H9 (cell line): Measurements from ENCODE around the gene ZNF423. TPM values are rescaled to one million over a fixed set of nuclear protein-coding genes. Genes with fewer than 3 reads are reported as not detected.

Source experiments
- DNase-seq: peaks from one replicate; pipeline ENCODE4 v3.0.0-alpha.2; 2017
- H2AFZ ChIP-seq: one replicate; pipeline ENCODE4 v1.6.1; 2013; ENCODE audit warnings: mild to moderate bottlenecking, low read length, control low read depth, moderate library complexity
- H2AK5ac ChIP-seq: 2 replicates; pipeline ENCODE4 v1.6.1; 2013; ENCODE audit warnings: low read length, control low read depth, mixed read lengths; ENCODE audit not compliant: insufficient read length
- H2BK120ac ChIP-seq: one replicate; pipeline ENCODE4 v1.6.1; 2013; ENCODE audit warnings: low read depth, mild to moderate bottlenecking, low read length, control low read depth, inconsistent platforms; ENCODE audit not compliant: poor library complexity, severe bottlenecking
- H2BK12ac ChIP-seq: 2 replicates; pipeline ENCODE4 v1.6.1; 2013; ENCODE audit warnings: low read length, control low read depth, mixed read lengths, low read depth; ENCODE audit not compliant: insufficient read length
- H2BK15ac ChIP-seq: 2 replicates; pipeline ENCODE4 v1.6.1; 2013; ENCODE audit warnings: low read depth, low read length, control low read depth
- H2BK20ac ChIP-seq: one replicate; pipeline ENCODE4 v1.6.1; 2013; ENCODE audit warnings: low read depth, mild to moderate bottlenecking, low read length, control low read depth, inconsistent platforms; ENCODE audit not compliant: poor library complexity, severe bottlenecking
- H2BK5ac ChIP-seq: 2 replicates; pipeline ENCODE4 v1.6.1; 2013; ENCODE audit warnings: low read length, control low read depth, mixed read lengths; ENCODE audit not compliant: insufficient read length
- H3K14ac ChIP-seq: 2 replicates; pipeline ENCODE4 v1.6.1; 2013; ENCODE audit warnings: low read length, control low read depth; ENCODE audit not compliant: insufficient read depth
- H3K18ac ChIP-seq: 2 replicates; pipeline ENCODE4 v1.6.1; 2013; ENCODE audit warnings: low read depth, mild to moderate bottlenecking, mixed read lengths, low read length, control low read depth; ENCODE audit not compliant: insufficient read length
- H3K23ac ChIP-seq: 2 replicates; pipeline ENCODE4 v1.6.1; 2013; ENCODE audit warnings: low read length, control low read depth, mixed read lengths, low read depth; ENCODE audit not compliant: insufficient read length
- H3K23me2 ChIP-seq: 2 replicates; pipeline ENCODE4 v1.6.1; 2013; ENCODE audit warnings: low read depth, mild to moderate bottlenecking, mixed read lengths, low read length, control low read depth; ENCODE audit not compliant: insufficient read length, poor library complexity, severe bottlenecking
- H3K27ac ChIP-seq: 2 replicates; pipeline ENCODE4 v1.5.1; 2013; ENCODE audit warnings: low read length, control low read depth, mixed read lengths, low read depth; ENCODE audit not compliant: insufficient read length
- H3K27me3 ChIP-seq: 2 replicates; pipeline ENCODE4 v1.6.1; 2013; ENCODE audit warnings: low read length, control low read depth, inconsistent platforms; ENCODE audit not compliant: insufficient read depth
- H3K4ac ChIP-seq: 2 replicates; pipeline ENCODE4 v1.6.1; 2013; ENCODE audit warnings: low read depth, mild to moderate bottlenecking, control low read depth, inconsistent platforms, low read length, moderate library complexity
- H3K4me1 ChIP-seq: 2 replicates; pipeline ENCODE4 v1.6.1; 2013; ENCODE audit warnings: low read length, control low read depth, inconsistent platforms; ENCODE audit not compliant: insufficient read depth
- H3K4me2 ChIP-seq: 2 replicates; pipeline ENCODE4 v1.6.1; 2013; ENCODE audit warnings: low read length, control low read depth, mixed read lengths; ENCODE audit not compliant: insufficient read length, insufficient read depth
- H3K56ac ChIP-seq: 2 replicates; pipeline ENCODE4 v1.6.1; 2013; ENCODE audit warnings: low read depth, mild to moderate bottlenecking, mixed read lengths, low read length, control low read depth; ENCODE audit not compliant: insufficient read length
- H3K79me1 ChIP-seq: 2 replicates; pipeline ENCODE4 v1.6.1; 2013; ENCODE audit warnings: low read depth, mild to moderate bottlenecking, moderate library complexity, low read length, control low read depth, inconsistent platforms; ENCODE audit not compliant: insufficient read depth, poor library complexity, severe bottlenecking
- H3K79me2 ChIP-seq: 2 replicates; pipeline ENCODE4 v1.6.1; 2013; ENCODE audit warnings: low read length, control low read depth, inconsistent platforms; ENCODE audit not compliant: insufficient read depth
- H3K9ac ChIP-seq: 2 replicates; pipeline ENCODE4 v1.6.1; 2013; ENCODE audit warnings: low read length, control low read depth, mixed read lengths; ENCODE audit not compliant: insufficient read length; ENCODE audit errors: extremely low read depth
- H3K9me3 ChIP-seq: one replicate; pipeline ENCODE4 v1.6.1; 2013; ENCODE audit warnings: low read depth, low read length, inconsistent platforms; ENCODE audit not compliant: control insufficient read depth
- H3T11ph ChIP-seq: one replicate; pipeline ENCODE4 v1.6.1; 2013; ENCODE audit warnings: mild to moderate bottlenecking, low read length, control low read depth, inconsistent platforms
- H4K20me1 ChIP-seq: one replicate; pipeline ENCODE4 v1.6.1; 2013; ENCODE audit not compliant: control insufficient read depth, insufficient read length, insufficient read depth
- H4K5ac ChIP-seq: 2 replicates; pipeline ENCODE4 v1.6.1; 2013; ENCODE audit warnings: low read depth, mild to moderate bottlenecking, mixed read lengths, low read length, control low read depth; ENCODE audit not compliant: insufficient read length
- H4K8ac ChIP-seq: replicated peaks from 2 replicates; pipeline ENCODE4 v1.6.1; 2013; ENCODE audit warnings: low read length, control low read depth, mixed read lengths, low read depth; ENCODE audit not compliant: insufficient read length
- H4K91ac ChIP-seq: 2 replicates; pipeline ENCODE4 v1.6.1; 2013; ENCODE audit warnings: low read depth, mild to moderate bottlenecking, moderate library complexity, mixed read lengths, low read length, control low read depth; ENCODE audit not compliant: insufficient read length
- H3K27ac Mint-ChIP-seq, 3 experiments: 2 replicates in 2 of 3; 3 replicates in 1 of 3; pipeline ENCODE4 v1.8.0; 2020 to 2021; ENCODE audit warnings: mixed read lengths in 3 of 3, mild to moderate bottlenecking in 1 of 3, moderate library complexity in 1 of 3
- H3K27me3 Mint-ChIP-seq: 2 replicates; pipeline ENCODE4 v1.8.0; 2021; ENCODE audit warnings: low read depth, mild to moderate bottlenecking, moderate library complexity, mixed read lengths
- H3K36me3 Mint-ChIP-seq, 3 experiments: 2 replicates in 2 of 3; 3 replicates in 1 of 3; pipeline ENCODE4 v1.8.0; 2020 to 2021; ENCODE audit warnings: low read depth in 3 of 3, mixed read lengths in 3 of 3; ENCODE audit not compliant: insufficient read depth in 1 of 3
- H3K4me1 Mint-ChIP-seq, 2 experiments: 2 replicates each; pipeline ENCODE4 v1.8.0; 2020; ENCODE audit warnings: mixed read lengths in 2 of 2
- H3K4me3 Mint-ChIP-seq, 2 experiments: 2 replicates in 1 of 2; 3 replicates in 1 of 2; pipeline ENCODE4 v1.8.0; 2020 to 2021; ENCODE audit warnings: mild to moderate bottlenecking in 2 of 2, mixed read lengths in 2 of 2, moderate library complexity in 1 of 2
- H3K9me3 Mint-ChIP-seq, 2 experiments: 2 replicates in 1 of 2; 3 replicates in 1 of 2; pipeline ENCODE4 v1.8.0; 2020; ENCODE audit warnings: mild to moderate bottlenecking in 2 of 2, mixed read lengths in 2 of 2, moderate library complexity in 1 of 2
- CTCF ChIP-seq: fragments of 200-600 bp; sonication (generic); conservative IDR thresholded peaks from 3 replicates; pipeline ENCODE4 v1.8.0; 2021; ENCODE audit warnings: antibody characterized with exemption, mild to moderate bottlenecking
- WGBS: extraction: QIAGEN DNeasy Blood & Tissue Kit; methylation state at CpG from one replicate; pipeline ENCODE4 v1.1.7; 2013; ENCODE audit warnings: missing lambda C conversion rate, low lambda C conversion rate, mixed read lengths; ENCODE audit not compliant: insufficient read length; ENCODE audit errors: extremely low coverage; 5-methylcytosine and 5-hydroxymethylcytosine counted together
- total RNA-seq: library from RNA; stranded (reverse); gene quantifications from 2 replicates; pipeline ENCODE4 v1.2.1, GENCODE V29; 2021

ZNF423 gene
- total RNA-seq, 1 experiment from 2014 or later = 51.5 TPM

GRCh38 chr16:49608098-49608497 lies 247.8 kb downstream of the ZNF423 start:
- H3K79me1 ChIP-seq = no peaks in the 10 kb centered on the region
- no peak overlapping the region for H4K91ac ChIP-seq
- H3K79me2 ChIP-seq = no peaks in the 10 kb centered on the region
- no peak overlapping the region for H2BK20ac ChIP-seq
- no peak overlapping the region for H4K5ac ChIP-seq
- no CpG with 5 or more reads among the region's 5 CpGs for WGBS
- Mint-ChIP-seq H3K27me3 (no peaks in the 10 kb centered on the region; the same call in 1 of the 2 replicates), H3K36me3 (no peaks in the 10 kb centered on the region; a peak in 1 of 7 replicates), H3K4me1 (peaks cover 19% of the 10 kb centered on the region in 2 experiments), H3K9me3 (no peaks in the 10 kb centered on the region), H3K27ac (no peak overlapping the region), H3K4me3 (no peak overlapping the region)
- no peak overlapping the region for H2BK5ac ChIP-seq
- H3K14ac ChIP-seq = no peak overlapping the region
- no peak overlapping the region for H3K56ac ChIP-seq
- H3K18ac ChIP-seq = no peak overlapping the region
- H3K9ac ChIP-seq = no peak overlapping the region
- DNase-seq = peak; percentile 45
- no peak overlapping the region for H2BK12ac ChIP-seq
- H3K4ac ChIP-seq = no peak overlapping the region
- no peak overlapping the region for H4K8ac ChIP-seq
- no peak overlapping the region for H2AK5ac ChIP-seq
- H3K23me2 ChIP-seq = no peaks in the 10 kb centered on the region
- no peak overlapping the region for H3K23ac ChIP-seq
- no peak overlapping the region for H2BK15ac ChIP-seq
- H2AFZ ChIP-seq = no peak overlapping the region
- H3T11ph ChIP-seq = no peak overlapping the region
- H3K4me2 ChIP-seq = no peak overlapping the region
- H3K9me3 ChIP-seq = no peaks in the 10 kb centered on the region
- no peaks in the 10 kb centered on the region for H4K20me1 ChIP-seq
- no peak overlapping the region for H2BK120ac ChIP-seq
- TF ChIP-seq CTCF = no peak
- peaks cover 2% of the 10 kb centered on the region; the same call in 1 of the 2 replicates for H3K4me1 ChIP-seq
- H3K27me3 ChIP-seq = no peaks in the 10 kb centered on the region
- H3K27ac ChIP-seq = no peak overlapping the region
